IMR-90 (cell line): ENCODE results near the gene MIER1.

Experiments
- BHLHE40 ChIP-seq: fragments of 150-350 bp; IDR thresholded peaks from 2 replicates; pipeline ENCODE4 v1.6.1; 2016; ENCODE audit warnings: mild to moderate bottlenecking, low read depth, low read length
- CEBPB ChIP-seq: IDR thresholded peaks from 2 replicates; pipeline ENCODE4 v1.6.1; 2012; ENCODE audit warnings: low read depth, low read length, improper control_type of control experiment
- CHD1 ChIP-seq: IDR thresholded peaks from 2 replicates; pipeline ENCODE4 v1.6.1; 2012; ENCODE audit warnings: low read depth, low read length, improper control_type of control experiment
- ELK1 ChIP-seq: fragments of 150-350 bp; IDR thresholded peaks from 2 replicates; pipeline ENCODE4 v1.6.1; 2016; ENCODE audit warnings: low read depth, mild to moderate bottlenecking, low read length, moderate library complexity, borderline replicate concordance
- MAFK ChIP-seq: IDR thresholded peaks from 2 replicates; pipeline ENCODE4 v1.6.1; 2012; ENCODE audit warnings: low read depth, low read length, improper control_type of control experiment
- NFE2L2 ChIP-seq: fragments of 150-350 bp; IDR thresholded peaks from 2 replicates; pipeline ENCODE4 v1.6.1; 2016; ENCODE audit warnings: low read depth, mild to moderate bottlenecking, low read length
- POLR2A ChIP-seq: IDR thresholded peaks from 2 replicates; pipeline ENCODE4 v1.6.1; 2012; ENCODE audit warnings: mild to moderate bottlenecking, low read depth, low read length
- RCOR1 ChIP-seq: IDR thresholded peaks from 2 replicates; pipeline ENCODE4 v1.6.1; 2012; ENCODE audit warnings: mild to moderate bottlenecking, low read length, improper control_type of control experiment; ENCODE audit not compliant: insufficient replicate concordance
- RFX5 ChIP-seq: IDR thresholded peaks from 2 replicates; pipeline ENCODE4 v1.8.0; 2012; ENCODE audit warnings: low read depth, mild to moderate bottlenecking, low read length, moderate library complexity
- SMC3 ChIP-seq: fragments of 150-350 bp; IDR thresholded peaks from 2 replicates; pipeline ENCODE4 v1.6.1; 2016; ENCODE audit warnings: low read depth, mild to moderate bottlenecking, antibody characterized with exemption, low read length, moderate library complexity
- USF2 ChIP-seq: fragments of 150-350 bp; IDR thresholded peaks from 2 replicates; pipeline ENCODE4 v1.6.1; 2017; ENCODE audit warnings: mild to moderate bottlenecking, antibody characterized with exemption, low read length, low read depth
- TF ChIP-seq, protein P1 (sequence below): conservative IDR thresholded peaks from 2 replicates; pipeline ENCODE4 v1.5.1; 2012; ENCODE audit warnings: mild to moderate bottlenecking, low read depth, low read length, improper control_type of control experiment

- TF ChIP-seq, protein P1, sequence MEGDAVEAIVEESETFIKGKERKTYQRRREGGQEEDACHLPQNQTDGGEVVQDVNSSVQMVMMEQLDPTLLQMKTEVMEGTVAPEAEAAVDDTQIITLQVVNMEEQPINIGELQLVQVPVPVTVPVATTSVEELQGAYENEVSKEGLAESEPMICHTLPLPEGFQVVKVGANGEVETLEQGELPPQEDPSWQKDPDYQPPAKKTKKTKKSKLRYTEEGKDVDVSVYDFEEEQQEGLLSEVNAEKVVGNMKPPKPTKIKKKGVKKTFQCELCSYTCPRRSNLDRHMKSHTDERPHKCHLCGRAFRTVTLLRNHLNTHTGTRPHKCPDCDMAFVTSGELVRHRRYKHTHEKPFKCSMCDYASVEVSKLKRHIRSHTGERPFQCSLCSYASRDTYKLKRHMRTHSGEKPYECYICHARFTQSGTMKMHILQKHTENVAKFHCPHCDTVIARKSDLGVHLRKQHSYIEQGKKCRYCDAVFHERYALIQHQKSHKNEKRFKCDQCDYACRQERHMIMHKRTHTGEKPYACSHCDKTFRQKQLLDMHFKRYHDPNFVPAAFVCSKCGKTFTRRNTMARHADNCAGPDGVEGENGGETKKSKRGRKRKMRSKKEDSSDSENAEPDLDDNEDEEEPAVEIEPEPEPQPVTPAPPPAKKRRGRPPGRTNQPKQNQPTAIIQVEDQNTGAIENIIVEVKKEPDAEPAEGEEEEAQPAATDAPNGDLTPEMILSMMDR, result no peak
- TF ChIP-seq POLR2A, result no peak
- TF ChIP-seq CHD1, result no peak
- TF ChIP-seq RCOR1, result no peak
- TF ChIP-seq ELK1, result no peak
- no peak for TF ChIP-seq USF2
- no peak for TF ChIP-seq CEBPB
- TF ChIP-seq RFX5, result no peak
- TF ChIP-seq SMC3, result no peak
- TF ChIP-seq BHLHE40, result no peak
- no peak for TF ChIP-seq NFE2L2
- TF ChIP-seq MAFK, result no peak
Measured at GRCh38 chr1:66919063-66919462, 5.7 kb upstream of the MIER1 start.
